WI38 (cell line): Measurements from ENCODE around the gene LCP2.

Experiments used
- H3K4me3 ChIP-seq: 2 replicates; pipeline ENCODE4 v1.5.1; 2011; ENCODE audit warnings: low read depth, mild to moderate bottlenecking, control low read depth, low read length
- CTCF ChIP-seq: IDR thresholded peaks from 2 replicates; pipeline ENCODE4 v1.5.1; 2012; ENCODE audit warnings: low read depth, mild to moderate bottlenecking, control low read depth, low read length

LCP2 gene

GRCh38 chr5:170297589-170298462 is at the start of gene LCP2:
Gene LCP2 (minus strand): TSS chr5:170297777. CDS start chr5:170297611, 166 bp downstream.
- no peak for TF ChIP-seq CTCF
- no peak within 1 kb of the TSS for H3K4me3 ChIP-seq

- H3K4me3 ChIP-seq, result no peak overlapping the region
- no peak for TF ChIP-seq CTCF
Observed at GRCh38 chr5:170347022-170347567, 49.5 kb upstream of the LCP2 start.

GRCh38 chr5:170345971-170346370 is 48.4 kb upstream of the LCP2 start:
- TF ChIP-seq CTCF, result no peak
- H3K4me3 ChIP-seq, result no peak overlapping the region

- TF ChIP-seq CTCF, result no peak
- H3K4me3 ChIP-seq, result no peak overlapping the region
Observed at GRCh38 chr5:170343177-170343576, 45.6 kb upstream of the LCP2 start.

- no peak overlapping the region for H3K4me3 ChIP-seq
- no peak for TF ChIP-seq CTCF
Observed at GRCh38 chr5:170342153-170342725, 44.7 kb upstream of the LCP2 start.

GRCh38 chr5:170341545-170341944 is 44.0 kb upstream of the LCP2 start:
- no peak for TF ChIP-seq CTCF

GRCh38 chr5:170339780-170340167 is 42.2 kb upstream of the LCP2 start:
- no peak for TF ChIP-seq CTCF
- H3K4me3 ChIP-seq, result no peak overlapping the region

More at GRCh38 chr5:170341545-170341944, 44.0 kb upstream of the LCP2 start:
- H3K4me3 ChIP-seq, result no peak overlapping the region
